GM23248 (cell line): Measurements from ENCODE around the gene STAB2. TPM values are rescaled to one million over a fixed set of nuclear protein-coding genes. Genes with fewer than 3 reads are reported as not detected.
A peak's percentile ranks its signal among the peaks of the same experiment; 100 is the strongest.

Experiments
- DNase-seq: peaks from one replicate; pipeline ENCODE4 v3.0.0-alpha.2; 2015
- H2AFZ ChIP-seq: fragments of 200-600 bp; sonication (generic); 2 replicates; pipeline ENCODE4 v1.6.1; 2016; ENCODE audit warnings: antibody characterized with exemption
- H3F3A ChIP-seq: fragments of 200-600 bp; sonication (generic); 2 replicates; pipeline ENCODE4 v1.6.1; 2016; ENCODE audit warnings: mild to moderate bottlenecking, antibody characterized with exemption, mixed run types; ENCODE audit not compliant: insufficient read depth
- H3K27ac ChIP-seq: fragments of 200-600 bp; sonication (generic); 2 replicates; pipeline ENCODE4 v1.5.1; 2016; ENCODE audit warnings: mild to moderate bottlenecking
- H3K27me3 ChIP-seq: fragments of 200-600 bp; sonication (generic); replicated peaks from 2 replicates; pipeline ENCODE4 v1.6.1; 2016; ENCODE audit warnings: mild to moderate bottlenecking; ENCODE audit not compliant: insufficient read depth
- H3K36me3 ChIP-seq: fragments of 200-600 bp; sonication (generic); 2 replicates; pipeline ENCODE4 v1.6.1; 2016; ENCODE audit warnings: low read depth, mild to moderate bottlenecking
- H3K4me1 ChIP-seq: fragments of 200-600 bp; sonication (generic); 2 replicates; pipeline ENCODE4 v1.6.1; 2016; ENCODE audit warnings: mild to moderate bottlenecking; ENCODE audit not compliant: insufficient read depth
- H3K4me2 ChIP-seq: fragments of 200-600 bp; sonication (generic); one replicate; pipeline ENCODE4 v1.6.1; 2016; ENCODE audit warnings: mild to moderate bottlenecking; ENCODE audit not compliant: unreplicated experiment
- H3K4me3 ChIP-seq: fragments of 200-600 bp; sonication (generic); 2 replicates; pipeline ENCODE4 v1.5.1; 2016; ENCODE audit warnings: mild to moderate bottlenecking
- H3K79me2 ChIP-seq: fragments of 200-600 bp; sonication (generic); 2 replicates; pipeline ENCODE4 v1.6.1; 2016; ENCODE audit warnings: mild to moderate bottlenecking; ENCODE audit not compliant: insufficient read depth
- H3K9ac ChIP-seq: fragments of 200-600 bp; sonication (generic); 2 replicates; pipeline ENCODE4 v1.6.1; 2016; ENCODE audit warnings: mild to moderate bottlenecking
- H3K9me2 ChIP-seq: fragments of 200-600 bp; sonication (generic); 2 replicates; pipeline ENCODE4 v1.6.1; 2016; ENCODE audit warnings: mixed run types, mild to moderate bottlenecking, moderate library complexity; ENCODE audit not compliant: insufficient read depth
- H3K9me3 ChIP-seq: fragments of 200-600 bp; sonication (generic); one replicate; pipeline ENCODE4 v1.6.1; 2017; ENCODE audit warnings: low read depth
- H4K20me1 ChIP-seq: fragments of 200-600 bp; sonication (generic); 2 replicates; pipeline ENCODE4 v1.6.0; 2016; ENCODE audit not compliant: insufficient read depth
- EZH2 ChIP-seq: fragments of 200-600 bp; sonication (generic); IDR thresholded peaks from 2 replicates; pipeline ENCODE4 v1.6.1; 2018; ENCODE audit warnings: antibody characterized with exemption, mild to moderate bottlenecking; ENCODE audit not compliant: insufficient read depth, poor library complexity, severe bottlenecking
- EZH2phosphoT487 ChIP-seq: fragments of 200-600 bp; sonication (generic); IDR thresholded peaks from 2 replicates; pipeline ENCODE4 v1.6.1; 2018; ENCODE audit warnings: antibody characterized with exemption, moderate library complexity, mild to moderate bottlenecking, low read depth; ENCODE audit not compliant: insufficient read depth
- WGBS, 2 experiments: methylation state at CpG; one replicate each; pipeline ENCODE4 v1.1.6; 2015 to 2017; ENCODE audit warnings: low lambda C conversion rate in 2 of 2, low coverage in 1 of 2; ENCODE audit errors: missing lambda C conversion rate in 2 of 2; 5-methylcytosine and 5-hydroxymethylcytosine counted together
- in situ Hi-C: fragments of 300-500 bp; cut with MboI; formaldehyde crosslinking; loops from 2 replicates; pipeline ENCODE4 v1.15.0; 2020
- polyA plus RNA-seq: library from polyadenylated mRNA; unstranded; fragments of >200 nt; fragmentation: Nextera tagmentation; extraction: Ambion mirVana; gene quantifications from 2 replicates; pipeline ENCODE4 v1.2.1, GENCODE V29; 2016
- total RNA-seq: library from RNA; depleted of rRNA; stranded (reverse); fragments of >200 nt; shearing (Covaris generic); gene quantifications from 2 replicates; pipeline ENCODE4 v1.2.3, GENCODE V29; 2014

Gene STAB2
- total and polyA plus RNA-seq, 2 experiments from 2014 or later = not detected

DNA sequence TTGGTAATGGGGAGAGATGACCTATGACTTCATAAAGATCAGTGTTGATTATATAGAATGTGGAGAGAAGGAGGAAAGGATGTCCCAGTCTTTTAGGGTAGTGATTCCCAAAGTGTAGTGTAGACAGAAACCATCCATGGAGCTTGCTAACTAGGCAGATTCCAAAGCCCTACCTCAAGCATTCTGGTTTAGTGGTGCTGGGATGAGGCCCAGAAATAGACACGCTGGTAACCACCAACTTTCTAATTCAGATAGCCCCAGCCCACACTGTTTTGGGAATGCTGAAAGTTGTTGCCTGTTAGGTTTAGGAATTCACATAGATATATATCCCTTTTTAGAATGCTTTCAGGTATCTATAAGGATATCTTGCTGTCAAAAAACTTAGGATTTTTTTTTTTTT is 69.2 kb downstream of the STAB2 start:
- DNase-seq = no peak
- no peaks in the 10 kb centered on the region; the same call in 1 of the 2 replicates for H3K4me1 ChIP-seq
- H3K79me2 ChIP-seq = no peaks in the 10 kb centered on the region
- peaks cover 29% of the 10 kb centered on the region for H3K27me3 ChIP-seq
- WGBS, 2 experiments = 33 to 35% methylated on average over 1 of the region's 1 CpG
- H2AFZ ChIP-seq = no peak overlapping the region
- no peaks in the 10 kb centered on the region; the same call in 1 of the 2 replicates for H3K9me2 ChIP-seq
- no peak for TF ChIP-seq EZH2phosphoT487
- no peak for TF ChIP-seq EZH2
- no peak overlapping the region for H3K4me3 ChIP-seq
- H3F3A ChIP-seq = no peaks in the 10 kb centered on the region
- no peaks in the 10 kb centered on the region for H3K36me3 ChIP-seq
- in situ Hi-C loops = no loop called here
- no peak overlapping the region for H3K9ac ChIP-seq
- H4K20me1 ChIP-seq = no peaks in the 10 kb centered on the region
- no peaks in the 10 kb centered on the region for H3K9me3 ChIP-seq
- H3K4me2 ChIP-seq = no peak overlapping the region
- H3K27ac ChIP-seq = no peak overlapping the region

DNA sequence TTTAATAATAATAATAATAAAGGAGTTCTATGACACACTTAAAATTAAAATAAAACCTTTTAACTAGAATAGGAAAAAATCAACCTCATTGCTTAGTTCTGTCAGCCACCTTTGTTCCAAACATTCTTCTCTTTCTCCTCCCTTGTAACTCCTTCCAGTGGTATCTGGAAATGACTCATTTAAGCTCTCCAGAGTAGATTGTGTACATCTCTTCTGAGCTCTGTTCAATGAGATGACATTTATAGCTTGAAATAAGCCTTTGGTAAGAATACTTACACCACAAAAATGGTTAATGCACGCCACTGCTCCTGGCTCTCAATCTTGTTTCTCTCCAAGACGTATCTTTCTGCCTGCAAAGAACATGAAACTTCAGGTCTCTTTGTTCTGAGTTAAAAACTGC is 70.3 kb downstream of the STAB2 start:
- H4K20me1 ChIP-seq = no peaks in the 10 kb centered on the region
- no peak overlapping the region for H3K4me3 ChIP-seq
- no peak for TF ChIP-seq EZH2
- no peak for TF ChIP-seq EZH2phosphoT487
- 10 to 19% methylated on average over 2 of the region's 2 CpGs for WGBS, 2 experiments
- peaks cover 35% of the 10 kb centered on the region for H3K27me3 ChIP-seq
- no peak overlapping the region for H3K27ac ChIP-seq
- H3K9ac ChIP-seq = no peak overlapping the region
- H2AFZ ChIP-seq = no peak overlapping the region
- H3K9me3 ChIP-seq = no peaks in the 10 kb centered on the region
- H3K79me2 ChIP-seq = no peaks in the 10 kb centered on the region
- no peaks in the 10 kb centered on the region; the same call in 1 of the 2 replicates for H3K4me1 ChIP-seq
- H3F3A ChIP-seq = no peaks in the 10 kb centered on the region
- peak; percentile 28 for DNase-seq
- no peaks in the 10 kb centered on the region; the same call in 1 of the 2 replicates for H3K9me2 ChIP-seq
- no peaks in the 10 kb centered on the region for H3K36me3 ChIP-seq
- no peak overlapping the region for H3K4me2 ChIP-seq
- in situ Hi-C loops = no loop called here

DNA sequence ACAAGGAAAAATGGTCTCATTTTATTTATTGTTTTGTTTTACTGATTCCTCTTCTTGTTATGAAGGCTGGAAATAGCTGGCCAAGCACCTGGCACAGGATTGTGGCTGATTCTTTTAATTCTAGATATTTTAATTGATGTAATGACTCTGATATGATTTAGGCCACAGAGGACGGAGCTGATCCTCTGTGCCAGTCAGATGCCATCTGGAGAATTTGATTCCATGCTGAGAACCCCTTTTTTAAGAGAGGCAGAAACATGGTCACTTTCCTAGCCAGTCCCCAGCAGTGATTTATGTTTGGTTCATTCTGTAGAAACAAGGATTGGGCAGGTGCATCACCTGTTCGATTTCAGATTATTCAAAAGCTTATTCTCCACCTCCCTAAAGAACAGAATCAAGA is 77.6 kb downstream of the STAB2 start:
- H3K4me3 ChIP-seq = no peak overlapping the region
- H3K27me3 ChIP-seq = peaks cover 48% of the 10 kb centered on the region
- 24% methylated on average over 2 of the region's 2 CpGs for WGBS, 2 experiments
- H3K9me2 ChIP-seq = no peaks in the 10 kb centered on the region
- in situ Hi-C loops = no loop called here
- H3K4me1 ChIP-seq = no peaks in the 10 kb centered on the region
- no peak overlapping the region for H2AFZ ChIP-seq
- TF ChIP-seq EZH2 (no peak), EZH2phosphoT487 (no peak)
- H3K27ac ChIP-seq = no peak overlapping the region
- no peaks in the 10 kb centered on the region for H3K36me3 ChIP-seq
- H3K9ac ChIP-seq = no peak overlapping the region
- DNase-seq = no peak
- H4K20me1 ChIP-seq = no peaks in the 10 kb centered on the region
- no peaks in the 10 kb centered on the region for H3K9me3 ChIP-seq
- H3K79me2 ChIP-seq = no peaks in the 10 kb centered on the region
- H3K4me2 ChIP-seq = no peak overlapping the region
- no peaks in the 10 kb centered on the region for H3F3A ChIP-seq

DNA sequence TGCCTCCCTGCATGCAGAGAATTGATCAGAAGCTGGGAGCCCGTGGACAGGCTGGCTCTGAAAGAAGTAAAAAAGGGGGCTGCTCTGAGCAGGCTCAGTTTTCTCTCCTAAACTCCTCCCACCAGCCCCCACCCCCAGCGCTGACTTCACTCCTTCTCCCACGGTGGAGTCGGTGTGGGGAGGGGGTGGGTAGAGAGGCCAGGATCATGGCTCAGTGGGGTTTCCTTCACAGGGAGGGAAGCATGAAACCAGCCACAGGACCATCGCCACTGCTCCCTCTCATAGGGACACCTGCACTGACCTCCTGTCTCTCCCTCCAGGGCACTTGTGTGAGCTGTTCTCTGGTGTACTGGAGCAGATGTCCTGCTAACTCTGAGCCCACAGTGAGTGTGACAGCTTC is 78.9 kb downstream of the STAB2 start:
- Histone ChIP-seq H3F3A (no peaks in the 10 kb centered on the region), H3K9me2 (no peaks in the 10 kb centered on the region), H3K4me3 (no peak overlapping the region), H3K9me3 (no peaks in the 10 kb centered on the region), H3K4me1 (no peaks in the 10 kb centered on the region), H3K27me3 (peaks cover 38% of the 10 kb centered on the region; the same call in 1 of the 2 replicates), H3K9ac (no peak overlapping the region), H4K20me1 (no peaks in the 10 kb centered on the region), H3K79me2 (no peaks in the 10 kb centered on the region), H3K36me3 (no peaks in the 10 kb centered on the region), H2AFZ (no peak overlapping the region), H3K4me2 (no peak overlapping the region), H3K27ac (no peak overlapping the region)
- in situ Hi-C loops = no loop called here
- 11 to 13% methylated on average over 5 of the region's 5 CpGs for WGBS, 2 experiments
- DNase-seq = no peak
- TF ChIP-seq EZH2phosphoT487 (no peak), EZH2 (no peak)

DNA sequence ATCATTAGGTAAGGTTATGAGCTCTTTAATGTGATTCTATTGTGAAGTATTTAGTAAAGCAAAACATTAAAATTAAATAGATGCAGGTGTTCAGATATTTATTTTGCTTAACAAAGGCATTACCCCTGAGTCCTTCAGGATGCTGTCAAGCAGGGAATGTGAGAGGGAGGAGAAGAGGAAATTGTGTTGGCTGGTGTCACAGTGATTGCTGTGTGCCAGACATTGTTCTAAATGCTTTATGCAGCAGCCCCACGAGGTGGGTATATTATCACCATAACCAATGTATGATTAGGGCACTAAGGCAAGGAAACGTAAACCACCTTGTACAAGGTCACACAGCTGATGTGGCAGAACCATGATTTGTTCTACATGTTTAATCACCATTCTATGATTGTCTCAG is 80.1 kb downstream of the STAB2 start:
- Histone ChIP-seq H3K4me3 (no peak overlapping the region), H3K9me3 (no peaks in the 10 kb centered on the region), H2AFZ (no peak overlapping the region), H3K9me2 (no peaks in the 10 kb centered on the region), H3K9ac (no peak overlapping the region), H3K4me1 (0 out of 2 replicates have a peak, but pooled peaks cover 2% of the 10 kb centered on the region), H4K20me1 (no peaks in the 10 kb centered on the region), H3K27ac (no peak overlapping the region), H3F3A (no peaks in the 10 kb centered on the region), H3K36me3 (no peaks in the 10 kb centered on the region), H3K4me2 (no peak overlapping the region), H3K27me3 (peaks cover 34% of the 10 kb centered on the region; the same call in 1 of the 2 replicates), H3K79me2 (no peaks in the 10 kb centered on the region)
- WGBS, 2 experiments = 21 to 30% methylated on average over 2 of the region's 2 CpGs
- in situ Hi-C loops = no loop called here
- no peak for DNase-seq
- no peak for TF ChIP-seq EZH2
- TF ChIP-seq EZH2phosphoT487 = no peak
